Kidney (tissue), 14 donors: ENCODE data around the gene PECR. TPM values are rescaled to one million over a fixed set of nuclear protein-coding genes. Genes with fewer than 3 reads are reported as not detected.

Experiments used
- DNase-seq, 5 donors: peaks; one replicate each; pipeline ENCODE4 v3.0.0-alpha.2; 2013 to 2020
- FAIRE-seq: peaks from 2 replicates; lab custom pipeline; 2012; peaks lifted over from hg19 to GRCh38; lab: Jason Lieb, UNC
- H3K27ac ChIP-seq, 2 donors: one replicate each; pipeline ENCODE4 v1.7.0; 2013; ENCODE audit warnings: low read depth in 2 of 2, low read length in 2 of 2, inconsistent platforms in 1 of 2
- H3K27me3 ChIP-seq: one replicate; pipeline ENCODE4 v1.7.1; 2013; ENCODE audit warnings: low read length, inconsistent platforms; ENCODE audit not compliant: control insufficient read depth, insufficient read depth
- H3K36me3 ChIP-seq, 3 donors: one replicate each; pipeline versions ENCODE4 v1.7.0 to v1.7.1; 2013; ENCODE audit warnings: low read length in 3 of 3, control low read depth in 1 of 3, inconsistent platforms in 1 of 3; ENCODE audit not compliant: insufficient read depth in 3 of 3, control insufficient read depth in 2 of 3
- H3K4me1 ChIP-seq, 3 donors: one replicate each; pipeline versions ENCODE4 v1.7.0 to v1.7.1; 2013; ENCODE audit warnings: low read length in 3 of 3, inconsistent platforms in 1 of 3, low read depth in 1 of 3; ENCODE audit not compliant: control insufficient read depth in 2 of 3, insufficient read depth in 2 of 3
- H3K4me3 ChIP-seq, 3 donors: one replicate each; pipeline versions ENCODE4 v1.7.0 to v1.8.1; 2013; ENCODE audit warnings: low read length in 3 of 3, control low read depth in 1 of 3, inconsistent platforms in 1 of 3
- H3K9ac ChIP-seq, 3 donors: one replicate each; pipeline versions ENCODE4 v1.7.0 to v1.7.1; 2013; ENCODE audit warnings: low read length in 3 of 3, control low read depth in 1 of 3, inconsistent platforms in 1 of 3
- H3K9me3 ChIP-seq, 3 donors: one replicate each; pipeline versions ENCODE4 v1.7.0 to v1.7.1; 2013; ENCODE audit warnings: low read length in 3 of 3, control low read depth in 1 of 3, inconsistent platforms in 1 of 3; ENCODE audit not compliant: control insufficient read depth in 2 of 3, insufficient read depth in 1 of 3
- intact Hi-C: fragments of 100-400 bp; cut with DNase I; formaldehyde crosslinking; loops from one replicate; pipeline ENCODE4 v1.11.1; 2022
- polyA plus RNA-seq: library from polyadenylated mRNA; stranded (reverse); fragments of 350-450 nt; fragmentation: Illumina TruSeq; extraction: RNeasy Lipid Tissue Mini Kit (QIAGEN cat#74804); gene quantifications from one replicate; pipeline ENCODE4 v1.2.3, GENCODE V29; 2014; ENCODE audit warnings: low read depth, low replicate concordance; ENCODE audit not compliant: insufficient read depth
- total RNA-seq: library from RNA; stranded (reverse); fragmentation: NEBNext Ultra II Directional; extraction: Animal tissue kit (Norgen Biotek cat#: 25700); gene quantifications from one replicate; pipeline ENCODE4 v1.2.1, GENCODE V29; 2021
- TF ChIP-seq, protein P1 (sequence below): IDR thresholded peaks from 3 replicates; pipeline ENCODE4 v1.5.1; 2012; ENCODE audit warnings: mild to moderate bottlenecking, moderate library complexity, borderline replicate concordance; ENCODE audit not compliant: insufficient read depth; ENCODE audit errors: extremely low read depth
- donor health status: control.
- donor health status: control.
- donor health status: control.
- donor health status: control.
- donor health status: control.
- donor health status: DM: yes; HTN: yes; CAD: no.
- donor health status: Normal renal cell carcinoma (clear cell type).

Gene PECR
- total and polyA plus RNA-seq, 2 donors from 2014 or later: 28.4 to 36.0 TPM

DNA sequence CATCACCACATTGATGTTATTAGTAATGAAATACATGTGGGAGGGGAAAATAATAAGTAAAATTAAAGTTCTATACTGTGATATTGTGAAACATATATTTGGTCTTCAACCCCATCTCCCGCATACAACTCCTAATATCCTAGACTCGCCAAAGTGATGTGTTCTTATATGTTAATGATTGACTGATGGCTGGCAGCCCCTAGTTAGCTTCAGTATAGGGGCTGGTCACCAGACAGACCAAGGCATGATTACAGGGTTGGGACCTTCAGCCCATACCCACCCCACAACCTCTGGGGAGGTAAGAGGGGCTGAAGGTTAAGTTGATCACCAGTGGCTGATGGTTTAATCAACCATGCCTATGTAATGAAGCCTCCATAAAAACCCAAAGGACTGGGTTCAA is 40.2 kb downstream of the PECR start:
- H3K9me3 ChIP-seq: no peaks in the 10 kb centered on the region
- TF ChIP-seq, protein P1, sequence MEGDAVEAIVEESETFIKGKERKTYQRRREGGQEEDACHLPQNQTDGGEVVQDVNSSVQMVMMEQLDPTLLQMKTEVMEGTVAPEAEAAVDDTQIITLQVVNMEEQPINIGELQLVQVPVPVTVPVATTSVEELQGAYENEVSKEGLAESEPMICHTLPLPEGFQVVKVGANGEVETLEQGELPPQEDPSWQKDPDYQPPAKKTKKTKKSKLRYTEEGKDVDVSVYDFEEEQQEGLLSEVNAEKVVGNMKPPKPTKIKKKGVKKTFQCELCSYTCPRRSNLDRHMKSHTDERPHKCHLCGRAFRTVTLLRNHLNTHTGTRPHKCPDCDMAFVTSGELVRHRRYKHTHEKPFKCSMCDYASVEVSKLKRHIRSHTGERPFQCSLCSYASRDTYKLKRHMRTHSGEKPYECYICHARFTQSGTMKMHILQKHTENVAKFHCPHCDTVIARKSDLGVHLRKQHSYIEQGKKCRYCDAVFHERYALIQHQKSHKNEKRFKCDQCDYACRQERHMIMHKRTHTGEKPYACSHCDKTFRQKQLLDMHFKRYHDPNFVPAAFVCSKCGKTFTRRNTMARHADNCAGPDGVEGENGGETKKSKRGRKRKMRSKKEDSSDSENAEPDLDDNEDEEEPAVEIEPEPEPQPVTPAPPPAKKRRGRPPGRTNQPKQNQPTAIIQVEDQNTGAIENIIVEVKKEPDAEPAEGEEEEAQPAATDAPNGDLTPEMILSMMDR: no peak
- no peak overlapping the region for H3K4me3 ChIP-seq
- FAIRE-seq (no peak), DNase-seq (no peak)
- intact Hi-C loops: no loop called here
- no peaks in the 10 kb centered on the region for H3K27me3 ChIP-seq
- no peak overlapping the region for H3K9ac ChIP-seq
- H3K27ac ChIP-seq: no peak overlapping the region
- peaks cover 2 to 56% (median 15%) of the 10 kb centered on the region in 3 donors for H3K36me3 ChIP-seq
- no peaks in the 10 kb centered on the region for H3K4me1 ChIP-seq

DNA sequence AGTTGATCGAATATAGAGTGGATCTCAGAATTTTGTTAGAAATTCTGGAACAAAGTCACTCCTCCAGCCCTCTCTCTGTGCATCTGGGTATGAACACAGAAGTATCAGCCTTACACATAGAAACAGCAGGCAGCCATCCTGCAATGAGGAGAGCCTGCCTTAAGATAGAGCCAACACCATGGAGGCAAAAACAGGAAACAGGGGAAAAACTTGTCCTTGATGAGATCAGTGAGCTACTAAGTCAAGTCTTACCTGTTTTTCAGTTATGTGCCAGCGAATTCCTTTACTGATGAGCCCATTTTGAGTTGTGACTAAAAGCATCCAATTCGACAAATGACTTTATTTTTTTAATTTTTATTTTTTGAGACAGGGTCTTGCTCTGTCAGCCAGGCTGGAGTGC is 41.7 kb downstream of the PECR start:
- TF ChIP-seq, protein P1: no peak
- Histone ChIP-seq H3K36me3 (peaks cover 2 to 50% (median 18%) of the 10 kb centered on the region in 3 donors), H3K27ac (no peak overlapping the region), H3K4me3 (no peak overlapping the region), H3K4me1 (no peaks in the 10 kb centered on the region), H3K9ac (no peak overlapping the region), H3K9me3 (no peaks in the 10 kb centered on the region), H3K27me3 (no peaks in the 10 kb centered on the region)
- intact Hi-C loops: no loop called here
- DNase-seq: no peak
- no peak for FAIRE-seq

DNA sequence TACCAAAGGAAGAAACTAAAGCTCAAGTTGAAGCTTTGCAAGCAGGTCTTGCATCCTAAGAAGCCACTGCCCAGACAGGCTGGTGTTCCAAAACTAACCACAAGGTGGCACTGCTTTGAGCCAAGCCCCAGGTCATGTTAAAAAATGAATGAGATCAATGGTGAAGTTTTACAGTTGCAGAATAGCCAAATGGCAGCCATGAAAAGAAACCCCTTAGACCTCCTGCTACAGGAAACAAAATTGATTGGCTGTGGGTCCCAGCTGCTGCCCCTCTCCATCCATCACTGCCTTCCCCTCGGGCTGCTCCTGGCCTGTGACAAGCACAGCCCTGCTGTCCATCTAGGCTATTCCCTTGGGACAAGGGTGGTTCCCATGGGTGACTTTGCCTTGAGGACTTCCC is 47.5 kb downstream of the PECR start:
- no peaks in the 10 kb centered on the region for H3K9me3 ChIP-seq
- DNase-seq (peak; percentile 78 to 86 (median 81)), FAIRE-seq (no peak)
- no peaks in the 10 kb centered on the region for H3K4me1 ChIP-seq
- intact Hi-C loops: no loop called here
- TF ChIP-seq, protein P1: peak; percentile 88
- H3K27me3 ChIP-seq: no peaks in the 10 kb centered on the region
- H3K27ac ChIP-seq: no peak overlapping the region
- no peak overlapping the region for H3K9ac ChIP-seq
- no peak overlapping the region for H3K4me3 ChIP-seq
- peaks cover 0 to 27% (median 15%) of the 10 kb centered on the region in 3 donors for H3K36me3 ChIP-seq

DNA sequence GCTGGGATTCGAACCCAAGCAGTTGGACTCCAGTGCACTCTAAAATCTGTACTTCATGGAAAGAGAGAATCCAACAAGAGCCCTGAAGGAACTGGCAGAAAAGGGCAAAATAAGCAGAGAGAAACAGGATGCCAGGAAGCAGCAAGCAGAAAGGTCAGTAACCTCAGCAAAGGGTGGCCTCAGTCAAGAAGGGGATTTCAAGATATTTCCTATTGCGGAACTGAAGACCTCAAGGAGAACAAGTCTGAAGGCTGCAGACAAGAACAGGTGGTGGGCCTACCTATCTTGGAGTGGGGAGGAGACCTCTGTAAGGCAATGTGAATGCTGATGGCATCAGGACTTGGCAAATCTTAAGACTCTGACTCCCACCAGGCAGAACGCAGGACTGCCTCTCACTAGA is 48.2 kb downstream of the PECR start:
- FAIRE-seq: no peak

More for the DNA sequence above, 48.2 kb downstream of the PECR start:
- Histone ChIP-seq H3K9ac (no peak overlapping the region), H3K36me3 (peaks cover 0 to 27% (median 15%) of the 10 kb centered on the region in 3 donors), H3K9me3 (no peaks in the 10 kb centered on the region), H3K27ac (no peak overlapping the region), H3K4me1 (no peaks in the 10 kb centered on the region), H3K27me3 (no peaks in the 10 kb centered on the region), H3K4me3 (no peak overlapping the region)
- intact Hi-C loops: no loop called here
- TF ChIP-seq, protein P1: no peak
- no peak for DNase-seq
